H1 (cell line): Measurements from ENCODE around the gene PPP1R1B. TPM values are rescaled to one million over a fixed set of nuclear protein-coding genes. Genes with fewer than 3 reads are reported as not detected.
A peak's percentile ranks its signal among the peaks of the same experiment; 100 is the strongest.

Experiments used
- CTCF ChIA-PET: fragments of 300-600 bp; sonication (Branson Sonifier 250); formaldehyde crosslinking; loops from one replicate; lab custom pipeline; 2021; ENCODE audit not compliant: partially characterized antibody; lab: Charles Lee
- POLR2A ChIA-PET: fragments of 300-600 bp; sonication (Branson Sonifier 250); formaldehyde crosslinking; loops from one replicate; lab custom pipeline; 2021; ENCODE audit warnings: inconsistent platforms; ENCODE audit not compliant: partially characterized antibody; lab: Charles Lee
- DNase-seq, 2 experiments: peaks; one replicate each; pipeline versions ENCODE4 v3.0.0 to v3.0.0-alpha.2; 2010 to 2022; ENCODE audit warnings: low spot score in 2 of 2, low read depth in 1 of 2, mixed read lengths in 1 of 2
- FAIRE-seq: peaks from 2 replicates; lab custom pipeline; 2011; peaks lifted over from hg19 to GRCh38; lab: Jason Lieb, UNC
- H2AFZ ChIP-seq: 2 replicates; pipeline ENCODE4 v1.8.1; 2012; ENCODE audit warnings: low read length, inconsistent platforms
- H2AK5ac ChIP-seq: 2 replicates; pipeline ENCODE4 v1.6.1; 2013; ENCODE audit warnings: low read depth, low read length
- H2BK120ac ChIP-seq: replicated peaks from 2 replicates; pipeline ENCODE3; 2013; ENCODE audit warnings: low read depth, low read length, inconsistent platforms
- H2BK12ac ChIP-seq: 2 replicates; pipeline ENCODE4 v1.6.1; 2013; ENCODE audit warnings: low read depth, low read length
- H2BK15ac ChIP-seq: 2 replicates; pipeline ENCODE4 v1.6.1; 2013; ENCODE audit warnings: low read length
- H2BK20ac ChIP-seq: 2 replicates; pipeline ENCODE4 v1.6.1; 2013; ENCODE audit warnings: low read length
- H2BK5ac ChIP-seq: 2 replicates; pipeline ENCODE4 v1.6.1; 2013; ENCODE audit warnings: low read depth, low read length
- H3K14ac ChIP-seq: 2 replicates; pipeline ENCODE4 v1.6.1; 2013; ENCODE audit warnings: inconsistent platforms; ENCODE audit not compliant: insufficient read length
- H3K18ac ChIP-seq: 2 replicates; pipeline ENCODE4 v1.6.1; 2013; ENCODE audit warnings: low read length; ENCODE audit errors: extremely low read depth
- H3K23ac ChIP-seq: 2 replicates; pipeline ENCODE4 v1.6.1; 2013; ENCODE audit warnings: inconsistent platforms; ENCODE audit not compliant: insufficient read length
- H3K23me2 ChIP-seq: 2 replicates; pipeline ENCODE4 v1.6.1; 2013; ENCODE audit warnings: low read depth, low read length
- H3K27ac ChIP-seq: 2 replicates; pipeline ENCODE4 v1.6.1; 2011; ENCODE audit warnings: low read depth, low read length, inconsistent platforms
- H3K27me3 ChIP-seq, 4 experiments: replicated peaks in 1 of 4; 1 replicate in 1 of 4; 2 replicates in 3 of 4; pipeline versions ENCODE4 v1.6.1 to v1.8.1; 2011 to 2013; ENCODE audit warnings: low read length in 3 of 4, mild to moderate bottlenecking in 3 of 4, inconsistent platforms in 2 of 4, mixed read lengths in 2 of 4, moderate library complexity in 1 of 4; ENCODE audit not compliant: control insufficient read depth in 3 of 4, insufficient read depth in 3 of 4; ENCODE audit errors: extremely low read depth in 1 of 4
- H3K36me3 ChIP-seq, 4 experiments: 2 replicates each; pipeline versions ENCODE4 v1.6.1 to v1.8.1; 2011 to 2013; ENCODE audit warnings: mild to moderate bottlenecking in 4 of 4, low read length in 3 of 4, moderate library complexity in 2 of 4, control low read depth in 1 of 4, inconsistent platforms in 1 of 4; ENCODE audit not compliant: insufficient read depth in 4 of 4, control insufficient read depth in 2 of 4
- H3K4ac ChIP-seq: replicated peaks from 2 replicates; pipeline ENCODE3; 2013; ENCODE audit warnings: low read length, low read depth, mixed read lengths, inconsistent platforms; ENCODE audit not compliant: insufficient read length
- H3K4me1 ChIP-seq, 4 experiments: replicated peaks in 1 of 4; 1 replicate in 1 of 4; 2 replicates in 3 of 4; pipeline versions ENCODE4 v1.6.1 to v1.8.1; 2011 to 2013; ENCODE audit warnings: low read length in 3 of 4, inconsistent platforms in 2 of 4, mixed read lengths in 1 of 4; ENCODE audit not compliant: insufficient read depth in 4 of 4, control insufficient read depth in 3 of 4
- H3K4me2 ChIP-seq, 2 experiments: 2 replicates each; pipeline versions ENCODE4 v1.6.1 to v1.8.1; 2011 to 2013; ENCODE audit warnings: low read depth in 2 of 2, low read length in 2 of 2, control low read depth in 1 of 2, inconsistent platforms in 1 of 2, mild to moderate bottlenecking in 1 of 2; ENCODE audit not compliant: insufficient read depth in 1 of 2
- H3K4me3 ChIP-seq, 4 experiments: fragments of 200-600, 300-600 bp in 1 of 4; sonication (generic), shearing (Covaris generic), sonication (Bioruptor Twin) in 1 of 4; 2 replicates each; pipeline versions ENCODE4 v1.5.1 to v1.8.1; 2011 to 2016; ENCODE audit warnings: low read length in 4 of 4, low read depth in 3 of 4, control low read depth in 2 of 4, inconsistent platforms in 2 of 4, mild to moderate bottlenecking in 2 of 4, mixed read lengths in 1 of 4, moderate library complexity in 1 of 4; ENCODE audit not compliant: insufficient read depth in 2 of 4; ENCODE audit errors: extremely low read depth in 1 of 4
- H3K56ac ChIP-seq: replicated peaks from 2 replicates; pipeline ENCODE3; 2013; ENCODE audit warnings: low read depth, mild to moderate bottlenecking, mixed read lengths, low read length, inconsistent platforms; ENCODE audit not compliant: insufficient read length
- H3K79me1 ChIP-seq: 2 replicates; pipeline ENCODE4 v1.6.1; 2013; ENCODE audit warnings: low read depth, low read length, control low read depth
- H3K79me2 ChIP-seq, 2 experiments: 2 replicates each; pipeline versions ENCODE4 v1.6.1 to v1.8.1; 2012 to 2013; ENCODE audit warnings: low read length in 2 of 2, mild to moderate bottlenecking in 2 of 2, inconsistent platforms in 1 of 2; ENCODE audit not compliant: insufficient read depth in 2 of 2, control insufficient read depth in 1 of 2
- H3K9ac ChIP-seq, 4 experiments: replicated peaks in 1 of 4; 1 replicate in 1 of 4; 2 replicates in 3 of 4; pipeline versions ENCODE4 v1.6.1 to v1.8.1; 2011 to 2013; ENCODE audit warnings: low read depth in 3 of 4, low read length in 3 of 4, control low read depth in 2 of 4, mild to moderate bottlenecking in 2 of 4, moderate library complexity in 2 of 4, inconsistent platforms in 1 of 4; ENCODE audit errors: extremely low read depth in 1 of 4
- H3K9me3 ChIP-seq, 2 experiments: 2 replicates each; pipeline versions ENCODE4 v1.6.1 to v1.8.1; 2012 to 2013; ENCODE audit warnings: mild to moderate bottlenecking in 2 of 2, moderate library complexity in 2 of 2, control low read depth in 1 of 2, inconsistent platforms in 1 of 2, low read depth in 1 of 2, low read length in 1 of 2, mixed read lengths in 1 of 2; ENCODE audit not compliant: insufficient read depth in 2 of 2
- H4K20me1 ChIP-seq, 2 experiments: replicated peaks in 1 of 2; 2 replicates each; pipeline versions ENCODE3 to v1.8.1; 2011 to 2013; ENCODE audit warnings: inconsistent platforms in 2 of 2, low read length in 2 of 2, mild to moderate bottlenecking in 1 of 2; ENCODE audit not compliant: insufficient read depth in 2 of 2, control insufficient read depth in 1 of 2
- H4K5ac ChIP-seq: 2 replicates; pipeline ENCODE4 v1.6.1; 2013; ENCODE audit warnings: low read length, low read depth, mixed read lengths, inconsistent platforms; ENCODE audit not compliant: insufficient read length
- H4K8ac ChIP-seq: 2 replicates; pipeline ENCODE4 v1.8.0; 2013; ENCODE audit warnings: mild to moderate bottlenecking, moderate library complexity, low read length, inconsistent platforms; ENCODE audit not compliant: insufficient read depth; ENCODE audit errors: extremely low read depth
- H4K91ac ChIP-seq: replicated peaks from 2 replicates; pipeline ENCODE3; 2013; ENCODE audit warnings: low read length, mixed read lengths, inconsistent platforms; ENCODE audit not compliant: insufficient read length
- EZH2 ChIP-seq: fragments of 200-600 bp; sonication (generic); IDR thresholded peaks from 2 replicates; pipeline ENCODE4 v1.7.1; 2012; ENCODE audit warnings: low read depth, mild to moderate bottlenecking, moderate library complexity, low read length, inconsistent platforms; ENCODE audit not compliant: severe bottlenecking
- NANOG ChIP-seq: IDR thresholded peaks from 2 replicates; pipeline ENCODE4 v1.6.1; 2011; ENCODE audit warnings: low read length, low read depth, mild to moderate bottlenecking, inconsistent platforms; ENCODE audit not compliant: insufficient read depth, poor library complexity, severe bottlenecking
- USF2 ChIP-seq: IDR thresholded peaks from 2 replicates; pipeline ENCODE4 v1.6.1; 2011; ENCODE audit warnings: low read length, improper control_type of control experiment
- WGBS, 2 experiments: shearing (Covaris generic) in 1 of 2; methylation state at CpG; one replicate each; pipeline versions ENCODE4 v1.1.6 to v1.1.7; 2013 to 2015; ENCODE audit warnings: low lambda C conversion rate in 2 of 2, mixed read lengths in 2 of 2, inconsistent platforms in 1 of 2, low coverage in 1 of 2, missing lambda C conversion rate in 1 of 2; ENCODE audit not compliant: insufficient replicate concordance in 2 of 2, insufficient coverage in 1 of 2, insufficient read length in 1 of 2; ENCODE audit errors: extremely low coverage in 1 of 2, missing lambda C conversion rate in 1 of 2; 5-methylcytosine and 5-hydroxymethylcytosine counted together
- polyA plus RNA-seq, 7 experiments: library from polyadenylated mRNA; depleted of rRNA in 3 of 7; stranded (reverse) in 5 of 7; unstranded in 2 of 7; fragments of >200 nt in 5 of 7; fragments of 200-250 nt in 2 of 7; gene quantifications; 1 replicate in 5 of 7; 2 replicates in 1 of 7; 4 replicates in 1 of 7; pipeline versions ENCODE4 v1.2.1 to v1.2.3, GENCODE V29; 2011 to 2013; ENCODE audit warnings: missing spikeins in 2 of 7, mixed read lengths in 2 of 7
- total RNA-seq: library from RNA; stranded (reverse); fragmentation: NEBNext Ultra II Directional; extraction: Animal tissue kit (Norgen Biotek cat#: 25700); gene quantifications from 2 replicates; pipeline ENCODE4 v1.2.1, GENCODE V29; 2021

Gene PPP1R1B
- total and polyA plus RNA-seq, 2 of the 8 experiments (the other 6 are each of a cell fraction or from before 2014, with no cell fraction given) = 10.7 to 22.3 TPM

GRCh38 chr17:39629898-39630297 lies 3.1 kb downstream of the PPP1R1B start:
- FAIRE-seq (no peak), DNase-seq (no peak)
- no peak overlapping the region for H3K56ac ChIP-seq
- no peak overlapping the region for H4K8ac ChIP-seq
- H3K4me1 ChIP-seq = peaks cover 8 to 57% (median 46%) of the 10 kb centered on the region in 4 experiments
- 0 out of 2 replicates have a peak overlapping the region, but pooled peaks have one; percentile 56 for H3K18ac ChIP-seq
- peak overlapping the region; percentile 51 for H2BK20ac ChIP-seq
- H4K5ac ChIP-seq = no peak overlapping the region
- peak overlapping the region; percentile 69 for H4K91ac ChIP-seq
- peak overlapping the region; percentile 75; the same call in 1 of the 2 replicates for H2AK5ac ChIP-seq
- no peak overlapping the region; a peak in 1 of 4 replicates for H3K4me2 ChIP-seq
- peak overlapping the region; percentile 86; the same call in 1 of the 2 replicates for H2BK12ac ChIP-seq
- TF ChIP-seq USF2 (no peak), NANOG (no peak), EZH2 (no peak)
- H3K36me3 ChIP-seq = no peaks in the 10 kb centered on the region
- H3K79me2 ChIP-seq = no peaks in the 10 kb centered on the region
- H3K27me3 ChIP-seq = peaks cover 2 to 34% (median 29%) of the 10 kb centered on the region in 4 experiments; a peak in 6 of 7 replicates
- H3K23me2 ChIP-seq = peaks cover 12% of the 10 kb centered on the region
- H2BK120ac ChIP-seq = peak overlapping the region; percentile 48
- H3K14ac ChIP-seq = no peak overlapping the region
- H3K4me3 ChIP-seq = no peak overlapping the region
- ChIA-PET CTCF (interaction anchor here (1.3 to 49.2 kb wide), 6 partner anchors 7 to 127 kb away, joined by 3 to 1885 read pairs (median 556); partner anchors contain the start of genes ERBB2, PGAP3, PNMT and PPP1R1B), POLR2A (interaction anchor here (0.8 to 5.8 kb wide), 9 partner anchors 10 to 125 kb away, joined by 3 to 39 read pairs (median 4); partner anchors contain the start of genes PNMT and TCAP)
- no peaks in the 10 kb centered on the region for H3K9me3 ChIP-seq
- peak overlapping the region; percentile 56; the same call in 1 of the 2 replicates for H2BK5ac ChIP-seq
- no peak overlapping the region for H3K27ac ChIP-seq
- H3K4ac ChIP-seq = no peak overlapping the region
- H3K23ac ChIP-seq = no peak overlapping the region
- H3K79me1 ChIP-seq = 0 out of 2 replicates have a peak, but pooled peaks cover 2% of the 10 kb centered on the region
- 0 out of 2 replicates have a peak overlapping the region, but pooled peaks have one; percentile 10 for H2BK15ac ChIP-seq
- 92% methylated on average over 12 of the region's 12 CpGs; no CpG with 5 or more reads in 1 of the 2 experiments for WGBS, 2 experiments
- no peak overlapping the region for H2AFZ ChIP-seq
- peaks cover 0 to 1% of the 10 kb centered on the region in 2 experiments for H4K20me1 ChIP-seq
- no peak overlapping the region for H3K9ac ChIP-seq
